ENCODE measurements around the gene CABP2.

- TF ChIP-seq EP300 (IDR thresholded peaks at IDR 0.05) (no peak), CTCF (IDR thresholded peaks at IDR 0.05) (no peak), POLR2AphosphoS5 (IDR thresholded peaks at IDR 0.05) (no peak), POLR2A (IDR thresholded peaks at IDR 0.05) (no peak)
Measured at GRCh38 chr11:67530282-67530592, 7.0 kb upstream of the CABP2 start.

Measured in upper lobe of left lung (tissue), 4 donors.